Tibial nerve (tissue), 4 donors: Measurements from ENCODE around the gene PHF20. TPM values are rescaled to one million over a fixed set of nuclear protein-coding genes. Genes with fewer than 3 reads are reported as not detected.
A peak's percentile ranks its signal among the peaks of the same experiment; 100 is the strongest.
"Not testable (repeated sequence)": the region's sequence is repeated elsewhere in the genome, so short reads cannot be mapped to it uniquely, and the experiment has no call there.

Source experiments
- DNase-seq, 2 donors: peaks; one replicate each; pipeline ENCODE4 v3.0.0-alpha.2; 2019; ENCODE audit warnings: low spot score in 2 of 2
- H3K27ac ChIP-seq, 4 donors: fragments of 200-600 bp; sonication (generic) in 3 of 4; one replicate each; pipeline ENCODE4 v1.5.1; 2017 to 2019; ENCODE audit warnings: mild to moderate bottlenecking in 1 of 4
- H3K27me3 ChIP-seq, 2 donors: fragments of 200-600 bp; sonication (generic) in 1 of 2; one replicate each; pipeline versions ENCODE4 v1.5.1 to v1.6.0; 2017 to 2019
- H3K36me3 ChIP-seq, 3 donors: fragments of 200-600 bp; sonication (generic); one replicate each; pipeline ENCODE4 v1.5.1; 2018 to 2019
- H3K4me1 ChIP-seq, 4 donors: fragments of 200-600 bp; sonication (generic) in 3 of 4; one replicate each; pipeline ENCODE4 v1.5.1; 2017 to 2019
- H3K4me3 ChIP-seq, 4 donors: fragments of 200-600 bp; sonication (generic) in 3 of 4; one replicate each; pipeline ENCODE4 v1.5.1; 2017 to 2019; ENCODE audit warnings: mild to moderate bottlenecking in 1 of 4, moderate library complexity in 1 of 4
- H3K9me3 ChIP-seq, 4 donors: fragments of 200-600 bp; sonication (generic) in 3 of 4; one replicate each; pipeline ENCODE4 v1.5.1; 2017 to 2019
- EP300 ChIP-seq, 2 donors: sonication (generic); formaldehyde crosslinking; IDR thresholded peaks; one replicate each; pipeline ENCODE4 v1.6.1; 2017; ENCODE audit warnings: antibody characterized with exemption in 2 of 2, mild to moderate bottlenecking in 1 of 2
- POLR2A ChIP-seq, 2 donors: fragments of 450-650 bp; IDR thresholded peaks; one replicate each; pipeline ENCODE4 v1.6.1; 2017; ENCODE audit warnings: antibody characterized with exemption in 2 of 2, mild to moderate bottlenecking in 2 of 2, moderate library complexity in 2 of 2
- WGBS, 2 donors: methylation state at CpG; one replicate each; pipeline ENCODE4 v1.1.5; 2018; 5-methylcytosine and 5-hydroxymethylcytosine counted together
- total RNA-seq, 4 donors: library from RNA; depleted of rRNA; stranded (reverse); fragments of >200 nt; gene quantifications; one replicate each; pipeline ENCODE4 v1.1.0, GENCODE V29; 2016
- TF ChIP-seq, protein P1 (sequence below), 5 experiments: fragments of 200-600 bp in 3 of 5; fragments of 450-650 bp in 2 of 5; sonication (generic) in 3 of 5; IDR thresholded peaks; one replicate each; pipeline ENCODE4 v1.5.1; 2016 to 2019; ENCODE audit warnings: antibody characterized with exemption in 5 of 5, mild to moderate bottlenecking in 3 of 5, moderate library complexity in 2 of 5

The PHF20 gene
- total RNA-seq, 4 donors from 2014 or later: 30.0 to 76.8 (median 57.1) TPM

DNA sequence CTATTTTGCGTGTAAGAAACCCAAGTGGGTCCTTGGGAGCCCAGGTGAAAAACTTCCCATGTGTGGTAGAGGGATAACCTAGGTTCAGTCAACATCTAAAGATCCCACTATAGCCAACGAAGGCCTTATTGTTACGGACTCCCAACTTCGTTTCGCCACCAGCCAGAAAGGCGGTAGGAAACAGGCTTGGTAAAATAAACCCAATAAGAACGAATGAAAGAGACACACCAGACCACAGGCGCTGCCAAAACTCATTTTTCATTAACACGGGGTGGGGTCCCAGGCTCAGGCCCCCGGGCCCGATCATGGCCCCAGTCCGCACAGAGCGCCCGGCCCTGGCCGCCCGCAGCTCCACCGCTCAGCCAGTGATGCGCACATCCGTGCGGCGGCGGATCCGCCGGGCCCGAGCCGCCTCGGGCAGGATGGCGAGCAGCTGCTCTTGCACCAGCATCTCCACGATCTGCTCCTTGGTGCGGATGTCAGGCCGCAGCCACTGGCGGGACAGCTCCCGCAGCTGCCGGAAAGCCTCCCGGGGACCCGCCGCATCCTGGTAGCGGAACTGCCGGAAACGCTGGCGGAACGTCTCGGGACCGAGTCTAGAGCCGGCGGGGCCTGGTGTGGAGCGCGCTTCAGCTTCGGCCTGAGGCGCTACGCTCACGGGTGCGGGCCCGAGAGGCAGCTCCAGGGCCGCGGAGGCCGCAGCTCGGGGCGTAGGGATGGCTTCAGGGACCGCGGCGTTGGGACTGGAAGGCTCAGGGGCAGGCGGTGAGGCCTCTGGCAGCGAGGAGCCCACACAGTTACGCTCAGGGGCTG, 181.8 kb downstream of the PHF20 start:
- WGBS, 2 donors: 2% methylated on average over 26 to 65 of the region's 65 CpGs
- DNase-seq: no peak

GRCh38 chr20:35954200-35954906, 182.5 kb downstream of the PHF20 start, which contains the start of gene SCAND1:
Gene SCAND1 (minus strand): TSS chr20:35954502. CDS start chr20:35954284, 218 bp downstream.
- TF ChIP-seq, protein P1, sequence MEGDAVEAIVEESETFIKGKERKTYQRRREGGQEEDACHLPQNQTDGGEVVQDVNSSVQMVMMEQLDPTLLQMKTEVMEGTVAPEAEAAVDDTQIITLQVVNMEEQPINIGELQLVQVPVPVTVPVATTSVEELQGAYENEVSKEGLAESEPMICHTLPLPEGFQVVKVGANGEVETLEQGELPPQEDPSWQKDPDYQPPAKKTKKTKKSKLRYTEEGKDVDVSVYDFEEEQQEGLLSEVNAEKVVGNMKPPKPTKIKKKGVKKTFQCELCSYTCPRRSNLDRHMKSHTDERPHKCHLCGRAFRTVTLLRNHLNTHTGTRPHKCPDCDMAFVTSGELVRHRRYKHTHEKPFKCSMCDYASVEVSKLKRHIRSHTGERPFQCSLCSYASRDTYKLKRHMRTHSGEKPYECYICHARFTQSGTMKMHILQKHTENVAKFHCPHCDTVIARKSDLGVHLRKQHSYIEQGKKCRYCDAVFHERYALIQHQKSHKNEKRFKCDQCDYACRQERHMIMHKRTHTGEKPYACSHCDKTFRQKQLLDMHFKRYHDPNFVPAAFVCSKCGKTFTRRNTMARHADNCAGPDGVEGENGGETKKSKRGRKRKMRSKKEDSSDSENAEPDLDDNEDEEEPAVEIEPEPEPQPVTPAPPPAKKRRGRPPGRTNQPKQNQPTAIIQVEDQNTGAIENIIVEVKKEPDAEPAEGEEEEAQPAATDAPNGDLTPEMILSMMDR (IDR thresholded peaks at IDR 0.05): peak; percentile 96 to 100 (median 98)
- TF ChIP-seq POLR2A (IDR thresholded peaks at IDR 0.05): peak; percentile 70 to 72
- peak; percentile 90 to 93 for TF ChIP-seq EP300 (IDR thresholded peaks at IDR 0.05)
- Histone ChIP-seq H3K36me3 (peaks cover 0 to 4% (median 0%) of the 10 kb centered on the region in 3 donors), H3K27me3 (no peaks in the 10 kb centered on the region), H3K4me1 (peaks cover 0 to 26% (median 24%) of the 10 kb centered on the region in 4 donors), H3K27ac (peak within 1 kb of the TSS; percentile 90 to 99 (median 98)), H3K4me3 (peak within 1 kb of the TSS; percentile 66 to 99 (median 96)), H3K9me3 (no peaks in the 10 kb centered on the region)
- WGBS, 2 donors: 1% methylated on average over 18 to 19 of the region's 76 CpGs
- peak; percentile 85 to 89 for DNase-seq

More for the DNA sequence above, 181.8 kb downstream of the PHF20 start:
- peaks cover 0 to 26% (median 24%) of the 10 kb centered on the region in 4 donors for H3K4me1 ChIP-seq
- no peak for TF ChIP-seq POLR2A (IDR thresholded peaks at IDR 0.05)
- TF ChIP-seq, protein P1 (IDR thresholded peaks at IDR 0.05): no peak
- no peak for TF ChIP-seq EP300 (IDR thresholded peaks at IDR 0.05)
- H3K36me3 ChIP-seq: peaks cover 0 to 9% (median 0%) of the 10 kb centered on the region in 3 donors
- H3K9me3 ChIP-seq: no peaks in the 10 kb centered on the region
- no peaks in the 10 kb centered on the region for H3K27me3 ChIP-seq
- H3K4me3 ChIP-seq: peak overlapping the region; percentile 66 to 99 (median 96)
- peak overlapping the region; percentile 90 to 99 (median 98) for H3K27ac ChIP-seq

DNA sequence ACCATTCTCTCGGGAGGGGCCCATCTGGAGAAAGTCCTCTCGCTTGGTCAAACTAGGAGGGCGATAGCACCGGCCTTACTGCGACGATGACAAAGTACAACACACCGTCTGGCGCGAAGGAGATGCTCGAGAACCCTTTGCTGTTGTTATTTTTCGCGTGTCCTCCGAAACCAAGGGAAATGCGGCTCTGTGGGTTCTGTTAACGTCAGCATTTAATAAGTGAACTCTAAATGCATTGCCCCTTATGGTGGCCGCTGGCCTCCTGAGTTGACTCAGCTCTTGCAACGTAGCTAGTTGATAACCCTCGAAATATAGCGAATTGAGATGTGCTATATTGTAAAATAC, 183.1 kb downstream of the PHF20 start:
- no peaks in the 10 kb centered on the region for H3K27me3 ChIP-seq
- TF ChIP-seq EP300 (IDR thresholded peaks at IDR 0.05) (no peak), POLR2A (IDR thresholded peaks at IDR 0.05) (no peak)
- TF ChIP-seq, protein P1 (IDR thresholded peaks at IDR 0.05): no peak
- H3K36me3 ChIP-seq: no peaks in the 10 kb centered on the region
- WGBS, 2 donors: 2% methylated on average over 17 to 19 of the region's 19 CpGs
- H3K9me3 ChIP-seq: no peaks in the 10 kb centered on the region
- peak overlapping the region; percentile 66 to 99 (median 96) for H3K4me3 ChIP-seq
- no peak for DNase-seq
- H3K4me1 ChIP-seq: peaks cover 0 to 26% (median 24%) of the 10 kb centered on the region in 4 donors
- peak overlapping the region; percentile 90 to 99 (median 96) for H3K27ac ChIP-seq

GRCh38 chr20:35956616-35957015, 184.8 kb downstream of the PHF20 start:
- no peak overlapping the region for H3K4me3 ChIP-seq
- no peak for DNase-seq
- peaks cover 0 to 26% (median 24%) of the 10 kb centered on the region in 4 donors for H3K4me1 ChIP-seq
- no peak overlapping the region for H3K27ac ChIP-seq
- H3K36me3 ChIP-seq: no peaks in the 10 kb centered on the region
- TF ChIP-seq, protein P1 (IDR thresholded peaks at IDR 0.05): no peak
- TF ChIP-seq POLR2A (IDR thresholded peaks at IDR 0.05) (no peak), EP300 (IDR thresholded peaks at IDR 0.05) (no peak)
- H3K27me3 ChIP-seq: no peaks in the 10 kb centered on the region
- H3K9me3 ChIP-seq: no peaks in the 10 kb centered on the region

- WGBS, 2 donors: 78 to 85% methylated on average over 6 of the region's 6 CpGs
- H3K9me3 ChIP-seq, H3K4me1 ChIP-seq, H3K36me3 ChIP-seq, DNase-seq, H3K27me3 ChIP-seq, H3K27ac ChIP-seq, H3K4me3 ChIP-seq: not testable (repeated sequence)
These were observed 187.5 kb downstream of the PHF20 start for GRCh38 chr20:35959291-35959690.
